Liver (tissue), 3 donors: ENCODE results near the gene MYOM1.

ENCODE experiments used
- FOXA1 ChIP-seq: IDR thresholded peaks from 2 replicates; pipeline ENCODE4 v1.6.1; 2016; ENCODE audit warnings: antibody characterized with exemption
- GABPA ChIP-seq, 2 donors: IDR thresholded peaks in 1 of 2; conservative IDR thresholded peaks in 1 of 2; 2 replicates each; pipeline ENCODE4 v1.6.1; 2016; ENCODE audit warnings: antibody characterized with exemption in 2 of 2, mild to moderate bottlenecking in 1 of 2, moderate library complexity in 1 of 2
- JUND ChIP-seq, 2 donors: IDR thresholded peaks; 2 replicates each; pipeline ENCODE4 v1.6.1; 2016; ENCODE audit warnings: antibody characterized with exemption in 2 of 2
- RAD21 ChIP-seq, 2 donors: IDR thresholded peaks; 2 replicates each; pipeline ENCODE4 v1.6.1; 2016; ENCODE audit warnings: antibody characterized with exemption in 2 of 2, mild to moderate bottlenecking in 2 of 2
- RXRA ChIP-seq, 2 donors: IDR thresholded peaks; 2 replicates each; pipeline ENCODE4 v1.6.1; 2017 to 2018; ENCODE audit warnings: antibody characterized with exemption in 2 of 2, mild to moderate bottlenecking in 1 of 2
- TAF1 ChIP-seq: conservative IDR thresholded peaks from 2 replicates; pipeline ENCODE4 v1.6.1; 2016; ENCODE audit warnings: antibody characterized with exemption, mild to moderate bottlenecking
- YY1 ChIP-seq: IDR thresholded peaks from 2 replicates; pipeline ENCODE4 v1.6.1; 2016; ENCODE audit warnings: antibody characterized with exemption, mild to moderate bottlenecking
- TF ChIP-seq, protein P1 (sequence below): fragments of 150-350 bp; IDR thresholded peaks from 2 replicates; pipeline ENCODE4 v1.5.1; 2017; ENCODE audit warnings: improper control_type of control experiment, low read depth, low read length; ENCODE audit not compliant: missing input control
- TF ChIP-seq, protein P2 (sequence below): IDR thresholded peaks from 2 replicates; pipeline ENCODE4 v1.6.1; 2016; ENCODE audit warnings: antibody characterized with exemption, mild to moderate bottlenecking
- TF ChIP-seq, protein P3 (sequence below): IDR thresholded peaks from 2 replicates; pipeline ENCODE4 v1.6.1; 2016; ENCODE audit warnings: antibody characterized with exemption
- TF ChIP-seq, protein P4 (sequence below): IDR thresholded peaks from 2 replicates; pipeline ENCODE4 v1.6.1; 2016; ENCODE audit warnings: antibody characterized with exemption
- TF ChIP-seq, protein P5 (sequence below): IDR thresholded peaks from 2 replicates; pipeline ENCODE4 v1.6.1; 2016; ENCODE audit warnings: antibody characterized with exemption
- donor health status: healthy.
- donor health status: healthy.

DNA sequence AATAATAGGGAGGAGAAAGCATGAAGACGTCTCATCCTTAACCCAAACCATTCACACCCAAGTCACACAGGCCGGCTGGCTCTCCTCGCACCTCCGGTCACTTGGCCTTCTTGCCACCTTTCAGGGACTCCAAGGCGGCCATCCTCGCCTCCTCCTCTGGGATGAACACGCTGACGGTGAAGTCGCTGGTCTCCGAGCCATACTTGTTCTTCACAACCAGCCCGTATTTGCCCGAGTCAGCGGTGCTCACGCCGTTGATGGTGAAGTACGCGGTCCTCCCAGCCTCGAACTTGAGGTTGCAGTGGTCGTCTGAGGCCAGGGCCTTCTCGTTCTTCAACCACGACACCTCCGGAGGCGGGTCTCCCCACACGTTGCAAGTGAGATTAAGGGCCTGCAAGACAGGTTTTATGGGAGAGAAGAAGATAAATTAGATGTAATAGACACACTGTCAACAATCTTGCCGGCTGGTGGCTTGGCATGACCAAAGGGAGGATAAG lies 152.6 kb downstream of the MYOM1 start:
- TF ChIP-seq YY1 (no peak), JUND (IDR thresholded peaks at IDR 0.05) (no peak), TAF1 (no peak), RAD21 (IDR thresholded peaks at IDR 0.05) (no peak), GABPA (IDR thresholded peaks at IDR 0.05 in 1 of 2, conservative IDR thresholded peaks at IDR 0.05 in 1 of 2) (no peak), RXRA (IDR thresholded peaks at IDR 0.05) (no peak), FOXA1 (no peak)
- TF ChIP-seq, protein P1, sequence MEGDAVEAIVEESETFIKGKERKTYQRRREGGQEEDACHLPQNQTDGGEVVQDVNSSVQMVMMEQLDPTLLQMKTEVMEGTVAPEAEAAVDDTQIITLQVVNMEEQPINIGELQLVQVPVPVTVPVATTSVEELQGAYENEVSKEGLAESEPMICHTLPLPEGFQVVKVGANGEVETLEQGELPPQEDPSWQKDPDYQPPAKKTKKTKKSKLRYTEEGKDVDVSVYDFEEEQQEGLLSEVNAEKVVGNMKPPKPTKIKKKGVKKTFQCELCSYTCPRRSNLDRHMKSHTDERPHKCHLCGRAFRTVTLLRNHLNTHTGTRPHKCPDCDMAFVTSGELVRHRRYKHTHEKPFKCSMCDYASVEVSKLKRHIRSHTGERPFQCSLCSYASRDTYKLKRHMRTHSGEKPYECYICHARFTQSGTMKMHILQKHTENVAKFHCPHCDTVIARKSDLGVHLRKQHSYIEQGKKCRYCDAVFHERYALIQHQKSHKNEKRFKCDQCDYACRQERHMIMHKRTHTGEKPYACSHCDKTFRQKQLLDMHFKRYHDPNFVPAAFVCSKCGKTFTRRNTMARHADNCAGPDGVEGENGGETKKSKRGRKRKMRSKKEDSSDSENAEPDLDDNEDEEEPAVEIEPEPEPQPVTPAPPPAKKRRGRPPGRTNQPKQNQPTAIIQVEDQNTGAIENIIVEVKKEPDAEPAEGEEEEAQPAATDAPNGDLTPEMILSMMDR = no peak
- TF ChIP-seq, protein P2, sequence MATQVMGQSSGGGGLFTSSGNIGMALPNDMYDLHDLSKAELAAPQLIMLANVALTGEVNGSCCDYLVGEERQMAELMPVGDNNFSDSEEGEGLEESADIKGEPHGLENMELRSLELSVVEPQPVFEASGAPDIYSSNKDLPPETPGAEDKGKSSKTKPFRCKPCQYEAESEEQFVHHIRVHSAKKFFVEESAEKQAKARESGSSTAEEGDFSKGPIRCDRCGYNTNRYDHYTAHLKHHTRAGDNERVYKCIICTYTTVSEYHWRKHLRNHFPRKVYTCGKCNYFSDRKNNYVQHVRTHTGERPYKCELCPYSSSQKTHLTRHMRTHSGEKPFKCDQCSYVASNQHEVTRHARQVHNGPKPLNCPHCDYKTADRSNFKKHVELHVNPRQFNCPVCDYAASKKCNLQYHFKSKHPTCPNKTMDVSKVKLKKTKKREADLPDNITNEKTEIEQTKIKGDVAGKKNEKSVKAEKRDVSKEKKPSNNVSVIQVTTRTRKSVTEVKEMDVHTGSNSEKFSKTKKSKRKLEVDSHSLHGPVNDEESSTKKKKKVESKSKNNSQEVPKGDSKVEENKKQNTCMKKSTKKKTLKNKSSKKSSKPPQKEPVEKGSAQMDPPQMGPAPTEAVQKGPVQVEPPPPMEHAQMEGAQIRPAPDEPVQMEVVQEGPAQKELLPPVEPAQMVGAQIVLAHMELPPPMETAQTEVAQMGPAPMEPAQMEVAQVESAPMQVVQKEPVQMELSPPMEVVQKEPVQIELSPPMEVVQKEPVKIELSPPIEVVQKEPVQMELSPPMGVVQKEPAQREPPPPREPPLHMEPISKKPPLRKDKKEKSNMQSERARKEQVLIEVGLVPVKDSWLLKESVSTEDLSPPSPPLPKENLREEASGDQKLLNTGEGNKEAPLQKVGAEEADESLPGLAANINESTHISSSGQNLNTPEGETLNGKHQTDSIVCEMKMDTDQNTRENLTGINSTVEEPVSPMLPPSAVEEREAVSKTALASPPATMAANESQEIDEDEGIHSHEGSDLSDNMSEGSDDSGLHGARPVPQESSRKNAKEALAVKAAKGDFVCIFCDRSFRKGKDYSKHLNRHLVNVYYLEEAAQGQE = no peak
- TF ChIP-seq, protein P3, sequence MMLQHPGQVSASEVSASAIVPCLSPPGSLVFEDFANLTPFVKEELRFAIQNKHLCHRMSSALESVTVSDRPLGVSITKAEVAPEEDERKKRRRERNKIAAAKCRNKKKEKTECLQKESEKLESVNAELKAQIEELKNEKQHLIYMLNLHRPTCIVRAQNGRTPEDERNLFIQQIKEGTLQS = no peak
- TF ChIP-seq, protein P4, sequence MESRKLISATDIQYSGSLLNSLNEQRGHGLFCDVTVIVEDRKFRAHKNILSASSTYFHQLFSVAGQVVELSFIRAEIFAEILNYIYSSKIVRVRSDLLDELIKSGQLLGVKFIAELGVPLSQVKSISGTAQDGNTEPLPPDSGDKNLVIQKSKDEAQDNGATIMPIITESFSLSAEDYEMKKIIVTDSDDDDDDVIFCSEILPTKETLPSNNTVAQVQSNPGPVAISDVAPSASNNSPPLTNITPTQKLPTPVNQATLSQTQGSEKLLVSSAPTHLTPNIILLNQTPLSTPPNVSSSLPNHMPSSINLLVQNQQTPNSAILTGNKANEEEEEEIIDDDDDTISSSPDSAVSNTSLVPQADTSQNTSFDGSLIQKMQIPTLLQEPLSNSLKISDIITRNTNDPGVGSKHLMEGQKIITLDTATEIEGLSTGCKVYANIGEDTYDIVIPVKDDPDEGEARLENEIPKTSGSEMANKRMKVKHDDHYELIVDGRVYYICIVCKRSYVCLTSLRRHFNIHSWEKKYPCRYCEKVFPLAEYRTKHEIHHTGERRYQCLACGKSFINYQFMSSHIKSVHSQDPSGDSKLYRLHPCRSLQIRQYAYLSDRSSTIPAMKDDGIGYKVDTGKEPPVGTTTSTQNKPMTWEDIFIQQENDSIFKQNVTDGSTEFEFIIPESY = no peak
- TF ChIP-seq, protein P5, sequence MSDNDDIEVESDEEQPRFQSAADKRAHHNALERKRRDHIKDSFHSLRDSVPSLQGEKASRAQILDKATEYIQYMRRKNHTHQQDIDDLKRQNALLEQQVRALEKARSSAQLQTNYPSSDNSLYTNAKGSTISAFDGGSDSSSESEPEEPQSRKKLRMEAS = no peak
